ENCODE measurements around the gene CEP97.
A peak's percentile ranks its signal among the peaks of the same experiment; 100 is the strongest.

CEP97 gene

DNA sequence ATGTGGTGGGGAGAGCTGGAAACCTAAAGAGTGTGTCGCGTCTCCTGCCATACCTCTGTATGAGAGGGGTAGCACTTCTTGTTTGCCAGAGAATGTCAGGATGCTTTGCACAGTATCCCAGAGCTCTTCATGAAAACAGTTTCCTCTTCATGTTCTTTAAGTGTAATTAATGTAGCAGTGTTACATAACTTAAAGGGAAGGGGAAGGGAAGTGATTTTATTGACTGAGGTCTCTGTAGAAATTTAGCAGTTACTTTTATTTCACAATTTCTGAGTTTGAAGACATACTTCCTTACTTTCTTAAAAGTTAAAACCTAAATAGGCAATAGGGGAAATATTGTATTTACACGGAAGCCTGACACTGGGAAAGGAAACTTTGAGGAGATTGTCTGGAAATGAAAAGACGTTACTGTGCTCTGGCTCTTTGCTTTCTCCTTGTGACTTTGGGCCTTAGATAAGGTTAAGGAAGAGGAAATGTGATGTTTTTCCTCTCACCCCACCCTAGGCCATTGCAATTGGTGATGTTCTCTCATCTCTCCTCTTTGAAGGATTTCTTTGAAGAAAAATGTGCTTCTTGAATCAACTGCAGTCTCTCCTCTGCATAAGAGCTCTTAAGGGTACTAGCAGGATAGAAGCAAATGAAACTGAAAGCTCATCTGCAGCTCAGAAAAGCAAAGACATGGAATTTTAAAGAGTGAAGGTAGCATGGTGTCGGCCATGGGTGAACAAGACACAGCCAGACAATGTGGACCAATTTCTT lies 60.6 kb downstream of the CEP97 start:
- no peak for TF ChIP-seq ZFX (IDR thresholded peaks at IDR 0.05; ENCODE audit: borderline replicate concordance)
- TF ChIP-seq, protein P1, sequence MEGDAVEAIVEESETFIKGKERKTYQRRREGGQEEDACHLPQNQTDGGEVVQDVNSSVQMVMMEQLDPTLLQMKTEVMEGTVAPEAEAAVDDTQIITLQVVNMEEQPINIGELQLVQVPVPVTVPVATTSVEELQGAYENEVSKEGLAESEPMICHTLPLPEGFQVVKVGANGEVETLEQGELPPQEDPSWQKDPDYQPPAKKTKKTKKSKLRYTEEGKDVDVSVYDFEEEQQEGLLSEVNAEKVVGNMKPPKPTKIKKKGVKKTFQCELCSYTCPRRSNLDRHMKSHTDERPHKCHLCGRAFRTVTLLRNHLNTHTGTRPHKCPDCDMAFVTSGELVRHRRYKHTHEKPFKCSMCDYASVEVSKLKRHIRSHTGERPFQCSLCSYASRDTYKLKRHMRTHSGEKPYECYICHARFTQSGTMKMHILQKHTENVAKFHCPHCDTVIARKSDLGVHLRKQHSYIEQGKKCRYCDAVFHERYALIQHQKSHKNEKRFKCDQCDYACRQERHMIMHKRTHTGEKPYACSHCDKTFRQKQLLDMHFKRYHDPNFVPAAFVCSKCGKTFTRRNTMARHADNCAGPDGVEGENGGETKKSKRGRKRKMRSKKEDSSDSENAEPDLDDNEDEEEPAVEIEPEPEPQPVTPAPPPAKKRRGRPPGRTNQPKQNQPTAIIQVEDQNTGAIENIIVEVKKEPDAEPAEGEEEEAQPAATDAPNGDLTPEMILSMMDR (IDR thresholded peaks at IDR 0.05), result no peak

DNA sequence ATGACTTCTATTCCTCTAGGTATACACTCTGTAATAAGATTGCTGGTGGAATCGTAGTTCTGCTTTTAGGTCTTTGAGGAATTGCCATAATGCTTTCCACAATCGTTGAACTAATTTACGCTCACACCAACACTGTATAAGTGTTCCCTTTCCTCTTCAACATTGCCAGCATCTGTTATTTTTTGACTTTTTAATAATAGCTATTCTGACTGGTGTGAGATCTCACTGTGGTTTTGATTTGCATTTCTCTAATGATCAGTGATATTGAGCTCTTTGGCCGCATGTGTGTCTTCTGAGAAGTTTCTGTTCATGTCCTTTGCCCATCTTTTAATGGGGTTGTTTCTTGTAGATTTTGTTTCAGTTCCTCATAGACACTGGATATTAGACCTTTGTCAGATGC lies 67.4 kb downstream of the CEP97 start:
- TF ChIP-seq ZFX (IDR thresholded peaks at IDR 0.05; ENCODE audit: borderline replicate concordance), result no peak
- TF ChIP-seq, protein P1 (IDR thresholded peaks at IDR 0.05), result no peak
- peak overlapping the region; percentile 80 for H3K27ac ChIP-seq

More for the DNA sequence above, 60.6 kb downstream of the CEP97 start:
- H3K27ac ChIP-seq, result no peak overlapping the region

DNA sequence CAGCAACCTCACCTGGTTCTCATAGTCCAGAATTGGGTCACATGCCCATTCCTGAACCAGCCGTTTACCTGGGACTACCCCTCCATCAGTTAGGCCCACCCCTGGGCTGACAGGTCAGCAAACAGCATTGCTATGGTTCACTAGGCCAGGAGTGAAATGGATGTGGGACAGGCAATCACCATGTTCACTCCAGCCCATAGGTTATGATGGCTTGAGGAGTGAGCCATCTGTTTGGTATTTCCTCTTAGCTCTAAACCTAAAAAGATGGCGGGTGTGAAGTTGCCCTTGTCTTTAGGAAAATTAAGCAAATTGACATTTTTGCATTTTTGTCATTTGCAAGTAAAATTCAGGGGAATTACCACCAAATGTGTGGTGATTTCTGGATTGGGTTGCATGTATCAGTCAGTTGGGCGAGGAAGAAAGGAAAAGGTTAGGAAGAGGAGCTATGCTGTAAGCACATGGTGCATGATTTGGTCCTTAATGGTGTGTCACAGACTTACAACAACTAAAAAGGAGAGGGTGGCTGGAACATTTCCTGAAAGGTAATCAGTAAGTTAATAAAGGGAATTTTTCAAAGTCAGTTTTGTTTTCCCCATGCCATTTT lies 71.8 kb downstream of the CEP97 start:
- no peak overlapping the region for H3K27ac ChIP-seq
- TF ChIP-seq, protein P1 (IDR thresholded peaks at IDR 0.05), result no peak
- no peak for TF ChIP-seq ZFX (IDR thresholded peaks at IDR 0.05; ENCODE audit: borderline replicate concordance)

DNA sequence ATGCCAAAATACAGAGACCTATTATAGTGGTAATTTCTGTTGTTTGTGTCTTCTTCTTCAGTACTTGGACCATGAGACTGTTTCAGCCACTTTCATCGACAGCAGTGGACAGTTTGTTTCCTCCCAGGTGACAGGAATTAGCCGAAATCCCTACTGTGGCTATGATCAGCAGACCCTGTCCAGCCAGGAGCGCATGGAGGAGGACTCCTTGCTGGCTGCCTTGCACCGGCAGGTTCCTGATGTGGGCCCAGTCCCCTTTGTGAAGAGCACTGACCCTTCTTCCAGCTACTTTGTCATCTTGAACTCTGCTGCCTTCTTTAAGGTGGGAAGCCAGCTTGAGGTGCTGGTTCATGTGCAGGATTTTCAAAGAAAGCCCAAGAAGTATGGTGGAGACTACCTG lies 76.8 kb downstream of the CEP97 start:
- H3K27ac ChIP-seq, result no peak overlapping the region
- no peak for TF ChIP-seq ZFX (IDR thresholded peaks at IDR 0.05; ENCODE audit: borderline replicate concordance)
- TF ChIP-seq, protein P1 (IDR thresholded peaks at IDR 0.05), result no peak

DNA sequence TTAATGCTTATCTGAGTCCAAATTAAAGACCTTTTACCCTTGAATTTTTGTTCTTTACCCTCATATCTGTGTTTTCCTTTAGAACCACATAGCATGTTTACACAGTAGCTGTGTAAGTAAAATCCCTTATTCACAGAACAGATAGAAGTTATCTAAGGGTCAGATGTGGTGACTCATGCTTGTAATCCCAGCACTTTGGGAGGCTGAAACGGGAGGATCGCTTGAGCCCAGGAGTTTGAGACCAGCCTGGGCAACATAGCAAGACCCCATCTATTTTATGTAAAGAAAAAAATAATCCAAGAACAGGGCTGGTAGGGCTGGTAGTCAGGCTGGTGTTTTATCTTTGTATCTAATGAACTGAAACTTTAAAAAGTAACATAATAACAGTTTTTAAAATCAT lies 77.8 kb downstream of the CEP97 start:
- TF ChIP-seq ZFX (IDR thresholded peaks at IDR 0.05; ENCODE audit: borderline replicate concordance), result no peak
- TF ChIP-seq, protein P1 (IDR thresholded peaks at IDR 0.05), result no peak

DNA sequence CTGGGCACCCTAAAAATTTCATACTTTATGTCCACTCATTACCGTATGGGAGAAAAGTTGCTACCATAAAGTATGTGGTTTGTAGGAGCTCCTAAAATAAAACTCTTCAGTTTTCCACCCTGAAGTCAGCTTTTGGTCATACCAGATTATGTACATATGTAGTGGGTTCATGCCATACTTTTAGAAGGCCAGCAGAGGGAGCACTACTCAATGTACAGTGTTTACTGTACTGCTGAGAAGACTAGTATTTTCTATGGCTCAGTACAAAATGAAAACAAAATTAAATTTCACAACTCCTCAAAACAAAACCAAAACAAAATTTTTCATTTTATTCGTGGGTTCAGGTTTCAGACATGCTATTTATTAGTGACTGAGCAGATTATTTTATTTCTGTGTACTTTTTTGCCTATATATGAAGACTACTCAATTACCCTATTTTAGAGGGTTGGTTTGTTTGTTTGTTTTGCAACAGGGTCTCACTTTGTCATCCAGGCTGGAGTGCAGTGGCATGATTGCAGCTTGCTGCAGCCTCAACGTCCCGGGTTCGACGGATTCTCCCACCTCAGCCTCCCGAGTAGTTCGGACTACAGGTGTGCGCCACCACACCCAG lies 78.9 kb downstream of the CEP97 start:
- no peak overlapping the region for H3K27ac ChIP-seq

More for the DNA sequence above, 77.8 kb downstream of the CEP97 start:
- H3K27ac ChIP-seq, result no peak overlapping the region

More for the DNA sequence above, 78.9 kb downstream of the CEP97 start:
- TF ChIP-seq, protein P1 (IDR thresholded peaks at IDR 0.05), result peak; percentile 93
- TF ChIP-seq ZFX (IDR thresholded peaks at IDR 0.05; ENCODE audit: borderline replicate concordance), result no peak
